ENCODE measurements around the gene PPP1R12B. TPM values are rescaled to one million over a fixed set of nuclear protein-coding genes. Genes with fewer than 3 reads are reported as not detected.
"Not testable (repeated sequence)": the region's sequence is repeated elsewhere in the genome, so short reads cannot be mapped to it uniquely, and the experiment has no call there.

The PPP1R12B gene
- total RNA-seq, 4 donors from 2014 or later: 20.6 to 120 (median 36.9) TPM

DNA sequence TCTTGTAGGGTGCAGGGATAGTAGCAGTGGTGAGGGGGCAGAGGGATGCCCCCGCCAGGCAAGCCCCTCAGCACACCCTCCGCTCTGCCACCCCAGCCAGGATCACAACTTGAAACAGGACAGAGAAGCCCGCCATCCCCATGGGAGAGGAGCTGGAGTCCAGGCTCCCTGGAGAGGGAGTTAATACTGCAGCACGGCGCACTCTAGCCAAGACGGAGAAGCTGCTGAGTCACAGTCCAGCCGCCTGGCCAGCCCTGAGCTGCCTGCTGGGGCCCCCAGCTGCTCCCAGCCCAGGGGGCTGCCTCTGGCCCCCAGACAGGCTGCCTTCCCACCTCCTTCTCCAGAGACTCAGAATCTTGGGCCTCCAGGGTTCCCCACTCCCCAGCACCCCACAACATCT, 274.6 kb downstream of the PPP1R12B start:
- no peak for TF ChIP-seq CTCF (IDR thresholded peaks at IDR 0.05)
- TF ChIP-seq POLR2A (IDR thresholded peaks at IDR 0.05): no peak
- H3K27ac ChIP-seq: peak overlapping the region in 2 of 4 donors; percentile 25 to 28
- H3K27me3 ChIP-seq: peaks cover 0 to 54% (median 0%) of the 10 kb centered on the region in 4 donors
- no peak for DNase-seq
- peaks cover 0 to 32% (median 15%) of the 10 kb centered on the region in 3 donors for H3K4me1 ChIP-seq
- no peaks in the 10 kb centered on the region for H3K9me3 ChIP-seq
- peak overlapping the region in 1 of 4 donors; percentile 6 for H3K4me3 ChIP-seq
- WGBS, 2 donors: 40% methylated on average over 2 of the region's 7 CpGs; no CpG with 5 or more reads in 1 of the 2 donors
- intact Hi-C loops (cut with DNase I): no loop called here
- no peaks in the 10 kb centered on the region for H3K36me3 ChIP-seq

GRCh38 chr1:202623476-202623875, 275.0 kb downstream of the PPP1R12B start:
- H3K36me3 ChIP-seq; intact Hi-C loops (cut with DNase I); H3K9me3 ChIP-seq; DNase-seq: not testable (repeated sequence)
- H3K4me1 ChIP-seq: peaks cover 0 to 28% (median 15%) of the 10 kb centered on the region in 3 donors
- H3K4me3 ChIP-seq: peak overlapping the region in 1 of 4 donors; percentile 6
- peak overlapping the region in 2 of 4 donors; percentile 25 to 28 for H3K27ac ChIP-seq
- peaks cover 0 to 58% (median 0%) of the 10 kb centered on the region in 4 donors for H3K27me3 ChIP-seq
- WGBS, 2 donors: 52 to 68% methylated on average over 6 to 9 of the region's 12 CpGs

GRCh38 chr1:202624088-202624780, 275.7 kb downstream of the PPP1R12B start:
- H3K9me3 ChIP-seq: no peaks in the 10 kb centered on the region
- peaks cover 0 to 57% (median 0%) of the 10 kb centered on the region in 4 donors for H3K27me3 ChIP-seq
- H3K4me3 ChIP-seq: no peak overlapping the region
- H3K27ac ChIP-seq: no peak overlapping the region
- no peaks in the 10 kb centered on the region for H3K36me3 ChIP-seq
- TF ChIP-seq POLR2A (IDR thresholded peaks at IDR 0.05) (no peak), CTCF (IDR thresholded peaks at IDR 0.05) (no peak)
- 55 to 87% methylated on average over 7 of the region's 7 CpGs for WGBS, 2 donors
- intact Hi-C loops (cut with DNase I): no loop called here
- no peak for DNase-seq
- peaks cover 0 to 27% (median 8%) of the 10 kb centered on the region in 3 donors for H3K4me1 ChIP-seq

GRCh38 chr1:202624781-202625108, 276.2 kb downstream of the PPP1R12B start:
- intact Hi-C loops (cut with DNase I): no loop called here
- peaks cover 0 to 55% (median 0%) of the 10 kb centered on the region in 4 donors for H3K27me3 ChIP-seq
- DNase-seq: no peak
- H3K36me3 ChIP-seq: no peaks in the 10 kb centered on the region
- no peaks in the 10 kb centered on the region for H3K9me3 ChIP-seq
- peaks cover 0 to 23% (median 8%) of the 10 kb centered on the region in 3 donors for H3K4me1 ChIP-seq
- 85 to 92% methylated on average over 1 of the region's 1 CpG for WGBS, 2 donors
- H3K4me3 ChIP-seq: no peak overlapping the region
- H3K27ac ChIP-seq: no peak overlapping the region
- TF ChIP-seq POLR2A (IDR thresholded peaks at IDR 0.05) (no peak), CTCF (IDR thresholded peaks at IDR 0.05) (no peak)

DNA sequence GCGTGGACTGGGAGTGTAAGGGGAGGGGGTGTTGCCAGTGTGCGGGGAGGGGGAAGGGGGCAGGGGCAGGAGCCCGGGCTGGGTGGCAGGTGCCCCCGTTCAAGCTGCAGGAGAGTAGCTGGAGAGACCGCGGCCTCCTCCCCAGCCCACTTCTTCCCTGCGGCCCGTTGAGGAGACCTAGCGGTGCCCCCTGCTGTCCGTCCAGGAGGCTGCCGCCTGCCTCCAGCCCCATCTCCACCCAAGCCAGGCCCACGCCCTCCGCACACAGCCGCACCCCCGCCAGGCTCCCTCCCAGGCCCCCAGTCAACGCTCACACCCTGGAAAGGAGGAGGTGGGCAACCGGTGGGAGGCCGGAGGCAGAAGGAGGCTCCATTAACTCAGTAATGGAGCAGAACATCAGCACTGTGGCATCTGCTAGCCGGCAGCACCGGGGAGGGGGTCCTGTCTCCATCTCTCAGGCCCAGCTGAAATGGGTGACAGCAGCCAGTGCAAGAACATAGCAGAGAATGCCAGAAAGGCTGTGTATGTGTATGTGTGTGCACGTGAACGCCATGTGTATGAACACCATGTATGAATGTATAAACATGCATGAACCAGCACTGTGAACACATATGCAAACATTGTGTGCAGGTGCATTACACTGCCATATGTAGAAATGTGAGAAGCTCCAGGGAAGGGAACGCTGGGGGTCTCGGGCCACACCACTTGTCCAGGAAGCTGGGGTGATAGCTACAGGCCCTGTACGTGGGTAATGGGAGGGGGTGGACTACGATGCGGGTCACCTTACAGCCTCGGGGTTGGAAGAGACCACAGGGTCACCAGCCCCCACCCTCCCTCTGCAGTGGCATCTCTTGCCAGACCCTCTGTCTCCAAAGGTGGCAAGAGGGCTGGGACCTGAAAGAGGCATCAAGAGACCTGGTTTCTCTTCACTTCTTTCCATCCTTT, 277.2 kb downstream of the PPP1R12B start:
- DNase-seq: no peak
- Histone ChIP-seq H3K4me1 (peaks cover 0 to 23% (median 8%) of the 10 kb centered on the region in 3 donors), H3K27ac (no peak overlapping the region), H3K4me3 (no peak overlapping the region), H3K27me3 (peaks cover 0 to 55% (median 0%) of the 10 kb centered on the region in 4 donors), H3K36me3 (no peaks in the 10 kb centered on the region), H3K9me3 (no peaks in the 10 kb centered on the region)
- WGBS, 2 donors: 65 to 81% methylated on average over 9 of the region's 28 CpGs
- intact Hi-C loops (cut with DNase I): no loop called here
- TF ChIP-seq POLR2A (IDR thresholded peaks at IDR 0.05): no peak
- TF ChIP-seq CTCF (IDR thresholded peaks at IDR 0.05): peak in 5 of 6 experiments; percentile 47 to 68 (median 57)

DNA sequence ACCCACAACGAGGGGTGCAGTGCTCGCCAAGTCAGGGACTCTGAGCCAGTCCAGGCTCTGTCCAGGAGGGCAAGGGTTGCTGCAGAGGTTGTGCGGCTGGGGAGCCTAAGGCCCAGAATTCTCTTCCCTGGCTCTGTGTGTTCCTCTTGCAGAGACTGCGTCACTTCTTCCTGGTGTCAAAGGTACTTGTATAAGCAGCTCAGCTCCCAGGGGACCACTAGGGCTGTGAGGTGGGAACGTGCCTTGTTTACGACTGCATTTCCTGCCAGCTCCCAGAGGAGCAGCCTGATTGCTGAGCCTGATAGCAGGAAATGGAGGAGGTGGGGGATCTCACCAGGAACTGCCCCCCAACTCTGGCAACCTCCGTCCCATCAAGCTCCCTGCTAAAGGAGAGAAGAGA, 278.5 kb downstream of the PPP1R12B start:
- intact Hi-C loops (cut with DNase I); H3K27ac ChIP-seq; H3K36me3 ChIP-seq; DNase-seq; H3K9me3 ChIP-seq; H3K4me3 ChIP-seq: not testable (repeated sequence)
- 100% methylated on average over 1 of the region's 7 CpGs; no CpG with 5 or more reads in 1 of the 2 donors for WGBS, 2 donors
- peaks cover 0 to 23% (median 8%) of the 10 kb centered on the region in 3 donors for H3K4me1 ChIP-seq
- H3K27me3 ChIP-seq: peaks cover 0 to 60% (median 0%) of the 10 kb centered on the region in 4 donors
